AG04449 (cell line): ENCODE data around the gene DCLRE1B.

ENCODE experiments used
- CTCF ChIA-PET: fragments of 350-600 bp; formaldehyde crosslinking; extraction: SDS; loops from one replicate; lab custom pipeline; 2021; ENCODE audit warnings: antibody characterized with exemption; lab: Yijun Ruan, JAX
- POLR2A ChIA-PET: fragments of 400-600, 350-600 bp; formaldehyde crosslinking; extraction: SDS; loops from one replicate; lab custom pipeline; 2020; ENCODE audit warnings: antibody characterized with exemption, inconsistent platforms; lab: Yijun Ruan, JAX
- DNase-seq: peaks from one replicate; pipeline ENCODE4 v3.0.0-alpha.2; 2010; ENCODE audit warnings: low read depth, low spot score
- H3K4me3 ChIP-seq: 2 replicates; pipeline ENCODE4 v1.5.1; 2011; ENCODE audit warnings: low read depth, mild to moderate bottlenecking, control low read depth, low read length
- TF ChIP-seq, protein P1 (sequence below): IDR thresholded peaks from one replicate; pipeline ENCODE4 v1.5.1; 2011; ENCODE audit warnings: mild to moderate bottlenecking, moderate library complexity, low read length, control low read depth, inconsistent platforms; ENCODE audit not compliant: insufficient read depth; ENCODE audit errors: missing control alignments

DCLRE1B gene

DNA sequence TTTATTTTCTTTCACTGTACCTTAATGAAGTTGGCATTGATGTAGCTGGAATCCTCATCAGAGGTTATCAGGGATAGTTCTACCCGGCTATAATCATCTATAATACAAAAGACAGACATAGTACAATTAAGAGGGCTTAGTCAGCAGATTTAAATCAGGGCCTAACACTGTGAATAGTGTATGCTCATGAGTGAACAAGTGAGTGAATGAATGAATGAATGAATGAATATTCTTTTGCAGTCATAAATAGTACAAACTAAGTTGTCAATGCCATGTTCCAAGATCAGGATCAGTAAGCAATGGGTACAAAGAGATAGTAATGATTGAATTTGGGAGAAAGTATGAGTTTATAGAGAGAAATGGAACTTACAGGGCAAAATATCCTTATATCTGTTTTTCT, 46.1 kb upstream of the DCLRE1B start:
- H3K4me3 ChIP-seq = no peak overlapping the region
- POLR2A ChIA-PET = no interaction called here
- no peak for DNase-seq
- CTCF ChIA-PET = interaction anchor here (2.3 kb wide), 1 partner anchor 24 kb away, joined by 24 read pairs; no protein-coding TSS in a partner anchor
- TF ChIP-seq, protein P1, sequence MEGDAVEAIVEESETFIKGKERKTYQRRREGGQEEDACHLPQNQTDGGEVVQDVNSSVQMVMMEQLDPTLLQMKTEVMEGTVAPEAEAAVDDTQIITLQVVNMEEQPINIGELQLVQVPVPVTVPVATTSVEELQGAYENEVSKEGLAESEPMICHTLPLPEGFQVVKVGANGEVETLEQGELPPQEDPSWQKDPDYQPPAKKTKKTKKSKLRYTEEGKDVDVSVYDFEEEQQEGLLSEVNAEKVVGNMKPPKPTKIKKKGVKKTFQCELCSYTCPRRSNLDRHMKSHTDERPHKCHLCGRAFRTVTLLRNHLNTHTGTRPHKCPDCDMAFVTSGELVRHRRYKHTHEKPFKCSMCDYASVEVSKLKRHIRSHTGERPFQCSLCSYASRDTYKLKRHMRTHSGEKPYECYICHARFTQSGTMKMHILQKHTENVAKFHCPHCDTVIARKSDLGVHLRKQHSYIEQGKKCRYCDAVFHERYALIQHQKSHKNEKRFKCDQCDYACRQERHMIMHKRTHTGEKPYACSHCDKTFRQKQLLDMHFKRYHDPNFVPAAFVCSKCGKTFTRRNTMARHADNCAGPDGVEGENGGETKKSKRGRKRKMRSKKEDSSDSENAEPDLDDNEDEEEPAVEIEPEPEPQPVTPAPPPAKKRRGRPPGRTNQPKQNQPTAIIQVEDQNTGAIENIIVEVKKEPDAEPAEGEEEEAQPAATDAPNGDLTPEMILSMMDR = no peak

- no peak overlapping the region for H3K4me3 ChIP-seq
- POLR2A ChIA-PET = interaction anchor here (0.5 kb wide), 1 partner anchor 100 kb away, joined by 3 read pairs; no protein-coding TSS in a partner anchor
- TF ChIP-seq, protein P1 = no peak
- no peak for DNase-seq
- CTCF ChIA-PET = interaction anchor here (0.9 to 2.3 kb wide), 2 partner anchors 25 to 45 kb away, joined by 3 to 24 read pairs; partner anchors contain the start of gene AP4B1
These were observed 45.5 kb upstream of the DCLRE1B start for GRCh38 chr1:113859478-113860175.

DNA sequence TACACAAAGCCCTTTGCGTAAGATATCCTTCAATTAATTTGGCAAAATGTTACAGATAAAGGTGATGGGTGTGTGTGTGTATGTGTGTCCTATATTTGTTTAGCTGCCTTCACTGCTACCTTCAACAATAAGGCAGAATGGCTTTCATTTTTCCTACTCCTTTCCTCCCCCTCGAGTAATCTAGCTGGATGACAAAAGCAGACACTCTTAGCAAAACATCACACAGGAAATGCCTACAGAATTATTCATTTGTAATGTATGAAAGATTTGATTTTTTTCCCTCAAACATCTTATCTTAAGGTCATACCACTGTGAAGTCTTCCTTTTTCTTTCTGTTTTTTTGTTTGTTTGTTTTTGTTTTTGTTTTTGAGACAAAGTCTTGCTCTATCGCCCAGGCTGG, 44.2 kb upstream of the DCLRE1B start:
- peak; percentile 19 for DNase-seq
- POLR2A ChIA-PET = no interaction called here
- CTCF ChIA-PET = interaction anchor here (0.6 to 2.3 kb wide), 4 partner anchors 8 to 86 kb away, joined by 3 to 24 read pairs (median 4); no protein-coding TSS in a partner anchor
- TF ChIP-seq, protein P1 = no peak
- no peak overlapping the region for H3K4me3 ChIP-seq

DNA sequence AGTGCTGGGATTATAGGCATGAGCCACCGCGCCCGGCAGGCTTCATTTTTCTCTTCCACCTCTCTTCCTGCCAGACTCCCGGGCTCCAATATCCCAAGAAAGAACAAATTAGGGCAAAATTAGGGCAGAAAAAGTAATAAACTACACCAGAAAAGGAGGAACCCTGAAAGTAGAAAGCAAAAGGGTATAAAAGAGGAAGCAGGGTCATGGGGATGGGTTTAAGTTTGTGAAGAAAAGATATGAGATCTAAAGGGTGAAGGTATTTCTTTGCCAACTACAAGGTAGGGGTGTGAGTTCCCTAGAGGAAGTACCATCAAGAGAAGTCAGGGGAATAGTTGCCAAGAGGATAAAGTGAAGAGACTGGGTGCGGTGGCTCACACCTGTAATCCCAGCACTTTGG, 43.5 kb upstream of the DCLRE1B start:
- TF ChIP-seq, protein P1 = no peak
- ChIA-PET POLR2A (no interaction called here), CTCF (interaction anchor here (1.5 kb wide), 1 partner anchor 69 kb away, joined by 6 read pairs; no protein-coding TSS in a partner anchor)
- H3K4me3 ChIP-seq = no peak overlapping the region
- no peak for DNase-seq

DNA sequence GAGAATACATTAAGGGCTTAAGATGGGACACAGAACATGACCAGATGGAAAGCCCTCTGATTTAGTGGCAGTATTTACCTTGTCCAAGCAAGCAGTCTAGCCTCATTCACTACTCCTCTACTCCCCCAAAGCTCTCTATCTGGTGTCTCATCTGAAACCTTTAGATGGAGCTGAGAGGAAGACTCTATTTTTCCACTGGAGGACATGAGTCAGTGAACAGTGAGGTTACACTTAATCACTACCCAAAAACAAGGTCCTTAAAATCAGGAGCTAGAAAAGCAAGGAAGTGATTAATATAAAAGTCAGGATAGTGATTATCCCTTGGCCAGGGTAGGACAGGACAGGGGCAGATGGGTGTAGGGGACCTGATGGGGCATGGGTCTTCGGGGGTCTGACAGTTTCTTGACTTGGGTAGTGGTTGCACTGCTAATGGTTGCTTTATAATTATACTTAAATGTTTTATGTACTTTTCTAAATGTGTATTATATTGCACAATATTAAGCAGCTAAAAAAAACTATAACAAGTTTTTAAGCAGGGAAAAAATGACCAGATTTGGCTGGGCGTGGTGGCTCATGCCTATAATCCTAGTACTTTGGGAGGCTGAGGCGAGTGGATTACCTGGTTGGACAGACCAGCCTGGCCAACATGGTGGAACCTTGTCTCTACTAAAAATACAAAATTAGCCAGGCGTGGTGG, 36.6 kb upstream of the DCLRE1B start:
- no peak overlapping the region for H3K4me3 ChIP-seq
- no peak for DNase-seq
- TF ChIP-seq, protein P1 = no peak
- ChIA-PET POLR2A (no interaction called here), CTCF (interaction anchor here (0.6 to 1.3 kb wide), 3 partner anchors 8 to 13 kb away, joined by 3 to 9 read pairs (median 4); no protein-coding TSS in a partner anchor)

DNA sequence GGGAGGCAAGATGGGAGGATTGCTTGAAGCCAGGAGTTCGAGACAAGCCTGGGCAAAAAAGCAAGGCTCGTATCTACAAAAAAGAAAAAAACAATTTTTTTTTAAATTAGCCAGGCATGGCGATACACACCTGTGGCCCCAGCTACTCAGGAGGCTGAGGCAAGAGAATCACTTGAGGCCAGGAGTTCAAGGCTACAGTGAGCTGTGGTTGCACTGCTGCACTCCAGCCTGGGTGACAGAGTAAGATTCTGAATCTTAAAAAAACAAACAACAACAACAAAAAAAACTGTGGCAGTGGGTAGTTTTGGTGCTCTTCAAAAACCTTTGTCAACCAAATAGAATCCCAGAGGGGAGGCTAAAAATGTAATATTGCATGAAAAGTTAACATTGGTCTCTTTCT, 34.3 kb upstream of the DCLRE1B start:
- CTCF ChIA-PET = interaction anchor here (1.4 kb wide), 1 partner anchor 35 kb away, joined by 3 read pairs; no protein-coding TSS in a partner anchor
- POLR2A ChIA-PET = no interaction called here
- TF ChIP-seq, protein P1 = no peak
- H3K4me3 ChIP-seq = no peak overlapping the region
- no peak for DNase-seq
